GM12864 (cell line): ENCODE results near the gene MEGF6.

Experiments used
- DNase-seq: peaks from one replicate; pipeline ENCODE4 v3.0.0-alpha.2; 2011; ENCODE audit warnings: low read depth
- H3K4me3 ChIP-seq: 2 replicates; pipeline ENCODE4 v1.5.1; 2011; ENCODE audit warnings: mild to moderate bottlenecking, low read depth, low read length, control low read depth
- TF ChIP-seq, protein P1 (sequence below): IDR thresholded peaks from 2 replicates; pipeline ENCODE4 v1.5.1; 2011; ENCODE audit warnings: low read depth, mild to moderate bottlenecking, moderate library complexity, low read length, control low read depth, inconsistent platforms; ENCODE audit errors: missing control alignments

Gene MEGF6

DNA sequence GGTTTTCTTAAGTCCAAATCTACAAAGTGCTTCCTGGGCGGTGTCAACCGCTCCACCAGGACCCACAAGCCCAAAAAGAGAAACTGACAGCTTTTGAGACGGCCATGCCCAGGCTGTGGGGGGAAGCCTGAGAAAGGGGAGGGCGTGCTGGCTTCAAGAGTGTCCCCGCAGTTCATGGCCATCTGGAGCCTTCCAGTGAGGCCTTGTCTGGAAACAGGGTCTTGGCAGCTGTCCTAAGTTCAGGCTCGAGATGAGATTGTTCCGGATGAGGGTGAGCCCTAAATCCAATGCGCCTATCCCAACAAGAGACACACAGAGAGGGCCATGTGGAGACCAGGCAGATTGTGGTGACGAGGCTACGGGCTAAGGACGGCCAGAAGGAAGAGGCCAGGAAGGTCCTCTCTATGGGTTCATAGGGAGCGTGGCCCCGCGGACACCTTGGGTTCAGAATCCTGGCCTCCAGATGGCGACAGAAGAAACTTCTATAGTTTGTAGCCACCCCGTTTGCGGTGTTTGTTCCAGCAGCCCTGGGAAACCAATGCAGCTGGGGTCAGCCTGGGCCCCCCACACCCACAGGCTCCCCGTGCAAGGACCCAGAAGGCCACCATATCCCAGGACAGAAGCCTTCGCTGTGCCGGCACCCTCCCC, 86.6 kb downstream of the MEGF6 start:
- TF ChIP-seq, protein P1, sequence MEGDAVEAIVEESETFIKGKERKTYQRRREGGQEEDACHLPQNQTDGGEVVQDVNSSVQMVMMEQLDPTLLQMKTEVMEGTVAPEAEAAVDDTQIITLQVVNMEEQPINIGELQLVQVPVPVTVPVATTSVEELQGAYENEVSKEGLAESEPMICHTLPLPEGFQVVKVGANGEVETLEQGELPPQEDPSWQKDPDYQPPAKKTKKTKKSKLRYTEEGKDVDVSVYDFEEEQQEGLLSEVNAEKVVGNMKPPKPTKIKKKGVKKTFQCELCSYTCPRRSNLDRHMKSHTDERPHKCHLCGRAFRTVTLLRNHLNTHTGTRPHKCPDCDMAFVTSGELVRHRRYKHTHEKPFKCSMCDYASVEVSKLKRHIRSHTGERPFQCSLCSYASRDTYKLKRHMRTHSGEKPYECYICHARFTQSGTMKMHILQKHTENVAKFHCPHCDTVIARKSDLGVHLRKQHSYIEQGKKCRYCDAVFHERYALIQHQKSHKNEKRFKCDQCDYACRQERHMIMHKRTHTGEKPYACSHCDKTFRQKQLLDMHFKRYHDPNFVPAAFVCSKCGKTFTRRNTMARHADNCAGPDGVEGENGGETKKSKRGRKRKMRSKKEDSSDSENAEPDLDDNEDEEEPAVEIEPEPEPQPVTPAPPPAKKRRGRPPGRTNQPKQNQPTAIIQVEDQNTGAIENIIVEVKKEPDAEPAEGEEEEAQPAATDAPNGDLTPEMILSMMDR: no peak
- DNase-seq: no peak

DNA sequence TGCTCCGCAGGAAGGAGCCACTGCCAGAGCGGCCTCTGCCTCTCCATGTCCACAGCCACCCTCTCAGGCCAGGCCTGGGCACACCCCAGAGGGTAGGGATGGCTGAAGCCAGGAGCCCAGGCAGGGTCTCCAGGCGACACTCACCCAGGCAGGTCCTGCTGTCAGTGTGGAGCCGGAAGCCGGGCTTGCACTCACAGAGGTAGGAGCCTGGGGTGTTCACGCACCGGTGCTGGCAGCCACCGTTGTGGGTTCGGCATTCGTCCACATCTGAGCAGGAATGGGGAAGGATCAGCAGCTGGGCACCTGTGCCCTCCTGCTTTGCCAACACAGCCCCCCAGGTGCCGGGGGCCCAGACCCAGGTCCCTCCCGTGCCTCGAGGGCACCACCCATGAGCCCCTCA, 87.3 kb downstream of the MEGF6 start:
- TF ChIP-seq, protein P1: no peak
- no peak overlapping the region for H3K4me3 ChIP-seq
- DNase-seq: no peak

More for the DNA sequence above, 86.6 kb downstream of the MEGF6 start:
- H3K4me3 ChIP-seq: no peak overlapping the region

DNA sequence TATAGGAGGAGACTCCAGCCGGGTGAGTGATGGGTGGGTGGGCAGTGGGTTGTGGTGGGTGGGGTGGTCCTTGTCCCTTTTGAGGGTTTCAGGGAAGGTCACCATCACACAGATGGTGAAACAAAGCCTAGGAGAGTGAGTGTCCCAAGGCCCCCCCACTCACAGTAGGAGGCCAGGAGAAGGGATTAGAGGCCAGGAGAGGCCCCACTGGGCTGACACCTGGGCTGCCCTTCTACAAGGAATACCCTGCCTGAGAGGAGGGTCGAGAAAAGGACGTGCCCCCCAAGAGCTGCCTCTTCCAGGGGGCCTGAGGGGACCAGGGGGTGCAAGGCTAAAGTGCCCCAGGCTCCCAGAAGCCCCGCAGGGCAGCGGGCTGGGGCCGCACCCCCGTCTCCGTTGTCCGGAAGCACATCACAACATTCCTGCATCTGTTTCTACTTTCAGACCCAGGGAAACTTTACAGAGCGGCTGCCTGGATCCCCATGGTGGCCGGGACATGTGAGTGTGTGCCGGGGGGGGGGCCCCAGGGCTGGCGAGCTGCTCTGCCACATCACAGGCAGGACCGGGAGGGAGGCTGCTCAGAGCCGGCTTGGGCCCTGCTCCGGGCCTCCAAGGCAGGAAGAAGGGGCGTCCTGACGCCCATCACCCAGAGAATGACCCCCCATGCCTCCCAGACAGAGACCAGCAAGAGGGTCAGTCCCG, 88.6 kb downstream of the MEGF6 start:
- TF ChIP-seq, protein P1: no peak
- no peak overlapping the region for H3K4me3 ChIP-seq

DNA sequence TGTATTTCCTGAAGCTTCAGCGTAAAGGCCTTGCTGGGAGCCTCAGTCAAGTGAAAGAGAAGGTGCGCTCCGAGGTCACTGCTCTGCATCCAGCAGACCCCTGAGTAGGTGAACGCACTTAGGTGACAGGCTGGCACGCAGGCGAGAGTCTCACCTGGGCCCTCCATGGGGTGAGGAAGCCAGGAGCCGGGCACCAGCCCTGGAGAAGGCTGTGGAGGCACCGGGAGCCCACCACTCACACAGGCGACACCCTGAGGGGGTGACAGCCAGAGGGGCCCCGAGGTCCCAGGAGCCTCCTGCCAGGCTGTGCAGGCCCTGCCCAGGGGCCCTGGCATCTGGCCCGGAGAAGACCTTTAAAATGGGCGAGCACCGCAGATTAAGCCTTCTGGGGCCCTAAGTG, 89.2 kb downstream of the MEGF6 start:
- TF ChIP-seq, protein P1: no peak
- no peak overlapping the region for H3K4me3 ChIP-seq
- no peak for DNase-seq

More for the DNA sequence above, 88.6 kb downstream of the MEGF6 start:
- DNase-seq: no peak

DNA sequence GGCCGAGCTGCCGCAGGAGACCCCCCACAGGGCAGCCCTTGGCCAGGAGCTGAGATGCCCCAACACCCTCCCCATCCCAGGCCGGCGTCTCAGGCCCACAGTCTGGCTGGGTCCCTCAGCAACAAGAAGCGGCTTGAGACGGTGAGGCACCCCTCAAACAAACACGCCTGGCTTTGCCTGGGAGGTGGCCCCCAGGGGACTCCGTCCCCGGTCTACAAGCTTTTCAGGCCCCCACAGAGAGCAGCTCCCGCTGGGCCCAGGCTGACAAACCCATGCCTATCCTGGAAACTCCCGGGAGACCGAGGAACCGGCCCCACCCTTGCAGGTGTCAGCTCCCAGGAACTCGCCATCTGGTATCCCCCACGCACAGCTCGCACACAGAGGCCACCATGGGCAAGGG, 89.9 kb downstream of the MEGF6 start:
- TF ChIP-seq, protein P1: no peak
- no peak for DNase-seq
- H3K4me3 ChIP-seq: no peak overlapping the region

DNA sequence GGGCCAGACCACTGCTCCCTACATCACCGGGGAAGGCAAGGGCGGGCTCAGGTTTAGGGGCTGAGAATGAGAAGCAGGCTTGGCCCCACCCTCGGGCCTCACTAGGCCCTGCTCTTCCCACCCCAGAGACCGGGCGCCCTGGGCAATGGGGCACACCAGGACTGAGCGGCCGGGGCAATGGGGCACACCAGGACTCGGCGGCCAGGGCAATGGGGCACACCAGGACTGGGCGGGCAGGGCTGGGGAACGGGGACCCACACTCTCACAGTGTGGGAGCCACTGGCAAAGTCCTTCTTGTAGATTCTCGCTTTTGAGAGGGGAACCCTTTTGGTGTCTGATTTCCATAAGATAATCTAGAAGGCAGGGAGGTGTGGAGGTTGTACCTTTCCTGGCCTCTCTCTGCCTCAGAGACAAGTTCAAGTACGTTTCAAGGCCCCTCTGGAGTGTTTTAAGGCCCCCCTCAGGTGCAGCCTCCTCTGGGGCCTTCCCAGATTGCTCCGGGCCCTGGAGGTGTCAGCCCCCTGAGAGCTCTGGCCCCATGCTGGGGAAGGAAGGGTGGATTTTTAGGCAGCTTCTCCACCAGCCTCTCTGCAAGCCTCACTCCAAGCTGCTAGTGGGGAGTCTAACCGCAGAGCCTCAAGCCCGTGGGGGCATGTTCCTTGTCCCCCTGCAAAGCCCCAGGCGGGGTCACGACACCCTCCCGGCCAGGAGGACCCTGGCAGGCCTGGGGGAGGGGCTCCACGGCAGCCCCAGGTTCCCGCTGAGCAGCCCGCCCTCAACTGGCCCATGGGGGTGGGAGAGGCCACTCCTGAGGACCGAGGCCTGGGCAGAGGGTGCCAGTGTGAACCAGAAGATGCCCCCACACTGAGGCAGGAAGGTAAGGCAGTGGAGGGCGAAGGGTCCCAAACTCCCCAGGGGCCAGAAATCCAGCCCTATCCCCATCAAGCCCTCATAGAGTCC, 90.6 kb downstream of the MEGF6 start:
- TF ChIP-seq, protein P1: no peak
- DNase-seq: no peak
- H3K4me3 ChIP-seq: no peak overlapping the region
